CD4-positive, alpha-beta T cell (primary cell): ENCODE data around the gene CLOCK. TPM values are rescaled to one million over a fixed set of nuclear protein-coding genes. Genes with fewer than 3 reads are reported as not detected.

Source experiments
- ATAC-seq: fragments of 200-7000 bp; cut with Tn5 transposase; one replicate; pipeline ENCODE4 v1.10.0; 2022; ENCODE audit warnings: mild to moderate bottlenecking; ENCODE audit not compliant: poor library complexity
- CTCF ChIA-PET: fragments of 350-600 bp; sonication (Branson Sonifier 250); formaldehyde crosslinking; loops from one replicate; lab custom pipeline; 2021; ENCODE audit warnings: antibody characterized with exemption, inconsistent platforms; lab: Charles Lee
- POLR2A ChIA-PET: fragments of 350-600 bp; sonication (Branson Sonifier 250); formaldehyde crosslinking; loops from one replicate; lab custom pipeline; 2021; ENCODE audit warnings: antibody characterized with exemption, inconsistent platforms; lab: Charles Lee
- DNase-seq, 14 experiments: peaks; one replicate each; pipeline ENCODE4 v3.0.0-alpha.2; 2013 to 2020; ENCODE audit warnings: mixed read lengths in 2 of 14
- H3K27ac ChIP-seq, 2 donors: one replicate each; pipeline versions ENCODE4 v1.5.1 to v1.7.0; 2013; ENCODE audit warnings: low read length in 2 of 2, low read depth in 1 of 2, mild to moderate bottlenecking in 1 of 2
- H3K27me3 ChIP-seq, 2 experiments: 1 replicate in 1 of 2; 2 replicates in 1 of 2; pipeline versions ENCODE4 v1.6.1 to v1.7.0; 2013; ENCODE audit warnings: low read length in 2 of 2, control low read depth in 1 of 2, mild to moderate bottlenecking in 1 of 2, moderate library complexity in 1 of 2; ENCODE audit not compliant: insufficient read depth in 2 of 2, control insufficient read depth in 1 of 2
- H3K36me3 ChIP-seq: one replicate; pipeline ENCODE4 v1.6.1; 2013; ENCODE audit warnings: low read length, control low read depth; ENCODE audit not compliant: insufficient read depth
- H3K4me1 ChIP-seq: one replicate; pipeline ENCODE4 v1.6.1; 2013; ENCODE audit warnings: low read length, control low read depth; ENCODE audit not compliant: insufficient read depth
- H3K4me3 ChIP-seq: one replicate; pipeline ENCODE4 v1.5.1; 2013; ENCODE audit warnings: mild to moderate bottlenecking, low read length, moderate library complexity
- H3K9me3 ChIP-seq, 2 experiments: 1 replicate in 1 of 2; 2 replicates in 1 of 2; pipeline versions ENCODE4 v1.6.1 to v1.7.0; 2013; ENCODE audit warnings: low read length in 2 of 2, mild to moderate bottlenecking in 2 of 2, control low read depth in 1 of 2, moderate library complexity in 1 of 2; ENCODE audit not compliant: control insufficient read depth in 1 of 2, insufficient read depth in 1 of 2
- H3K27ac Mint-ChIP-seq: one replicate; pipeline ENCODE4 v1.8.0; 2020; ENCODE audit warnings: mixed read lengths
- H3K27me3 Mint-ChIP-seq: one replicate; pipeline ENCODE4 v1.8.0; 2021; ENCODE audit warnings: mixed read lengths
- H3K36me3 Mint-ChIP-seq: one replicate; pipeline ENCODE4 v1.8.0; 2021; ENCODE audit warnings: low read depth, mixed read lengths
- H3K4me1 Mint-ChIP-seq: one replicate; pipeline ENCODE4 v1.8.0; 2021; ENCODE audit warnings: low read depth, mixed read lengths
- H3K4me3 Mint-ChIP-seq: one replicate; pipeline ENCODE4 v1.8.0; 2020; ENCODE audit warnings: mild to moderate bottlenecking, mixed read lengths
- H3K9me3 Mint-ChIP-seq: one replicate; pipeline ENCODE4 v1.8.0; 2020; ENCODE audit warnings: mixed read lengths
- CTCF ChIP-seq: fragments of 200-600 bp; IDR thresholded peaks from one replicate; pipeline ENCODE4 v1.8.0; 2022; ENCODE audit warnings: antibody characterized with exemption, mild to moderate bottlenecking
- intact Hi-C, 2 experiments: fragments of 100-400 bp; cut with DNase I in 1 of 2; cut with micrococcal nuclease in 1 of 2; formaldehyde crosslinking; loops; one replicate each; pipeline versions ENCODE4 v1.15.1 to v1.9.0; 2023 to 2025; cut with DNase I, micrococcal nuclease
- total RNA-seq, 174 experiments: library from RNA in 2 of 174; stranded (reverse) in 2 of 174; gene quantifications; one replicate each; pipeline ENCODE4 v1.2.3 and lab custom pipeline; 2021 to 2026

The CLOCK gene
- total RNA-seq, 2 experiments from 2014 or later: 4.9 to 5.6 TPM

- H3K9me3 Mint-ChIP-seq: no peaks in the 10 kb centered on the region
- TF ChIP-seq CTCF: no peak
- H3K27me3 Mint-ChIP-seq: no peaks in the 10 kb centered on the region
- CTCF ChIA-PET: interaction anchor here (1.4 kb wide), 1 partner anchor 90 kb away, joined by 4 read pairs; the partner anchor contains the start of gene SRD5A3
- Histone ChIP-seq H3K4me3 (no peak overlapping the region), H3K36me3 (peaks cover 48% of the 10 kb centered on the region), H3K27ac (no peak overlapping the region), H3K9me3 (no peaks in the 10 kb centered on the region), H3K27me3 (no peaks in the 10 kb centered on the region), H3K4me1 (peaks cover 9% of the 10 kb centered on the region)
- H3K4me1 Mint-ChIP-seq: peaks cover 19% of the 10 kb centered on the region
- POLR2A ChIA-PET: interaction anchor here (0.9 kb wide), 1 partner anchor 111 kb away, joined by 3 read pairs; no protein-coding TSS in a partner anchor
- intact Hi-C loops: no loop called here
- ATAC-seq (peak; percentile 61), DNase-seq (peak in 4 of 14 experiments; percentile 16 to 31 (median 26))
- H3K27ac Mint-ChIP-seq: peak overlapping the region; percentile 64
- no peak overlapping the region for H3K4me3 Mint-ChIP-seq
- peaks cover 82% of the 10 kb centered on the region for H3K36me3 Mint-ChIP-seq
Measured at GRCh38 chr4:55435141-55435841, 111.4 kb downstream of the CLOCK start.

GRCh38 chr4:55431710-55432336 lies 114.9 kb downstream of the CLOCK start:
- H3K27me3 Mint-ChIP-seq: no peaks in the 10 kb centered on the region
- Histone ChIP-seq H3K27me3 (no peaks in the 10 kb centered on the region), H3K4me1 (peaks cover 9% of the 10 kb centered on the region), H3K9me3 (no peaks in the 10 kb centered on the region), H3K27ac (no peak overlapping the region), H3K36me3 (peaks cover 45% of the 10 kb centered on the region), H3K4me3 (no peak overlapping the region)
- ChIA-PET POLR2A (no interaction called here), CTCF (no interaction called here)
- no peak overlapping the region for H3K4me3 Mint-ChIP-seq
- H3K9me3 Mint-ChIP-seq: no peaks in the 10 kb centered on the region
- no peak for TF ChIP-seq CTCF
- H3K36me3 Mint-ChIP-seq: peaks cover 79% of the 10 kb centered on the region
- intact Hi-C loops: no loop called here
- H3K27ac Mint-ChIP-seq: peak overlapping the region; percentile 48
- DNase-seq: no peak
- ATAC-seq: no peak
- peaks cover 16% of the 10 kb centered on the region for H3K4me1 Mint-ChIP-seq

GRCh38 chr4:55424791-55425190 lies 121.9 kb downstream of the CLOCK start:
- Mint-ChIP-seq H3K9me3 (no peaks in the 10 kb centered on the region), H3K4me3 (no peak overlapping the region), H3K36me3 (peaks cover 84% of the 10 kb centered on the region), H3K27ac (peak overlapping the region; percentile 21), H3K4me1 (no peaks in the 10 kb centered on the region), H3K27me3 (no peaks in the 10 kb centered on the region)
- H3K36me3 ChIP-seq: peaks cover 57% of the 10 kb centered on the region
- H3K27ac ChIP-seq: no peak overlapping the region
- no peak overlapping the region for H3K4me3 ChIP-seq
- intact Hi-C loops: no loop called here
- ATAC-seq (no peak), DNase-seq (no peak)
- no peak for TF ChIP-seq CTCF
- H3K9me3 ChIP-seq: no peaks in the 10 kb centered on the region
- POLR2A ChIA-PET: no interaction called here
- CTCF ChIA-PET: no interaction called here
- no peaks in the 10 kb centered on the region for H3K27me3 ChIP-seq
- H3K4me1 ChIP-seq: peaks cover 5% of the 10 kb centered on the region
